Ramos (cell line): ENCODE measurements around the gene LCN12.

Source experiments
- in situ Hi-C: fragments of 300-500 bp; cut with MboI; formaldehyde crosslinking; loops from one replicate; pipeline ENCODE4 v1.14.3; 2022; ENCODE audit warnings: low sequenced_read_pairs; ENCODE audit not compliant: unreplicated experiment

LCN12 gene

GRCh38 chr9:136926154-136926704 lies 25.8 kb upstream of the LCN12 start:
- in situ Hi-C loops, result no loop called here

- in situ Hi-C loops, result no loop called here
Measured at GRCh38 chr9:136926749-136927148, 25.3 kb upstream of the LCN12 start.

- in situ Hi-C loops, result no loop called here
Measured at GRCh38 chr9:136927343-136928271, 24.5 kb upstream of the LCN12 start.

GRCh38 chr9:136928591-136928990 lies 23.5 kb upstream of the LCN12 start:
- in situ Hi-C loops, result no loop called here

- in situ Hi-C loops, result no loop called here
Measured at GRCh38 chr9:136930014-136930413, 22.1 kb upstream of the LCN12 start.

DNA sequence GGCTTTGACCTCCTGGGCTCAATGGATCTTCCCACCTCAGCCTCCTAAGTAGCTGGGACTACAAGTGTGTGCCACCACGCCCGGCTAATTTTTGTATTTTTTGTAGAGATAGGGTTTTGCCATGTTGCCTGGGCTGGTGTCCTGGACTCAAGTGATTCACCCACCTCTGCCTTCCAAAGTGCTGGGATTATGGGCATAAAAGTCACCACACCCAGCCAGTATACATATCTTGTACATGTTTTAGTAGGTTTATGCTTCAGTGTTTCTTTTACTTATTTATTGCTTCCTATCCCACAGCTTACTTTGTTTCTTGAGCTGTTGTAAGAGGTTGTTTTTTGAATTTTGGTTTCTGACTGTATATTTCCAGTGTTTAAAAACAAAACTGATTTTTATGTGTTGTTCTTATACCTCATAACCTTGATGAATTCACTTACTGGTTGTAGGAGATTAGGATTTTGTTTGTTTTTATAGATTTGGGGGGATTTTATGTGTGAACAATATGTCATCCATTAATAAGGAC lies 20.4 kb upstream of the LCN12 start:
- in situ Hi-C loops, result no loop called here

- in situ Hi-C loops, result no loop called here
Measured at GRCh38 chr9:136934277-136934676, 17.8 kb upstream of the LCN12 start.

- in situ Hi-C loops, result no loop called here
Measured at GRCh38 chr9:136935651-136936050, 16.4 kb upstream of the LCN12 start.

DNA sequence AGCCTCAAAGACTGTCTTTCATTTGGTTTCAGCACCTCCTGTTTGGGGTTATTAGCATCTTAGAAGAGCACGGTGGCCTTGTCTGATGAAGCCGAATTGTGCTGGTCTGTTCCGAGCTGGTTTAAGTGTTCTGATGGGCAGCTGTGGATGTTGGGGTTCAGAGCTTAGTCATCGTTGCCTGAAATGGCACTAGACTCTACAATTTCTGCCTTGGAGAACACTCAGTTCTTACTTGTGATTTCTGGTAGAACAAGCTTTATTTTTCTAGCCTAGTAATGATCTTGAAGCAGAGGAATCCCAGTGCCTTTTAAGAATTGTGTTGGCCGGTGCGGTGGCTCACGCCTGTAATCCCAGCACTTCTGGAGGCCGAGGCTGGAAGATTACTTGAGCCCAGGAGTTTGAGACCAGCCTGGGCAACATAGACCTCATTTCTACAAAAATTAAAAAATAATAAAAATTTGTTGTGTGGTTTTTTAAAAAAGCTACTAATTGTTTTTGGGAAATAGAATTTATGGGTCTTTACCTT lies 15.4 kb upstream of the LCN12 start:
- in situ Hi-C loops, result no loop called here

GRCh38 chr9:136937186-136938001 lies 14.7 kb upstream of the LCN12 start:
- in situ Hi-C loops, result no loop called here

DNA sequence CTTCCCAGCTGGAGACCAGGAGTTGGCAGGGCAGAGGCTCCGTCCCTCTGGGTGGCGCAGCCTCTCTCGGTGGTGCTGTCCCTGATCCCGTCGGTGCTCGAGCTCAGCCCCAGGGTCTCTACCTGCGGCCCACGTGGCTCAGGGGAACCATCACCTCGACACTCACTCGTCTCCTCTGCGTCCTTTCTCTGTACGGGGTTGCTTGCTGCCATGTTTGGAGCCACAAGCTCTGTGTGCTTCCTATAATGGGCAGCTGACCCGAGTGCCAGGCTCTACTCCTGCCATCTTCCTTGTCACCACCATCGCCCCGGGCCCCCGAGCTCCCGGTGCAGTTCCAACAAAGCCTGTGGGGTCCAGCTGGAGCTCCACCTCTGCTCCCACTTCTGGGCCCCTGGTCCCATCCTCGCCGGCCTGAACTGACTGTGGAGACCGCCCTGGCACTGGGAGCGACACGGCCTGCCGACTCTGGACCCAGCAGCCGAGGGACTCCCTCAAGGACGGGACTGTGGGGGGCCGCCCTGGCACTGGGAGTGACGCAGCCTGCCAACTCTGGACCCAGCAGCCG lies 12.6 kb upstream of the LCN12 start:
- in situ Hi-C loops, result no loop called here

- in situ Hi-C loops, result no loop called here
Measured at GRCh38 chr9:136939996-136940525, 12.0 kb upstream of the LCN12 start.

GRCh38 chr9:136940526-136941230 lies 11.4 kb upstream of the LCN12 start:
- in situ Hi-C loops, result no loop called here

DNA sequence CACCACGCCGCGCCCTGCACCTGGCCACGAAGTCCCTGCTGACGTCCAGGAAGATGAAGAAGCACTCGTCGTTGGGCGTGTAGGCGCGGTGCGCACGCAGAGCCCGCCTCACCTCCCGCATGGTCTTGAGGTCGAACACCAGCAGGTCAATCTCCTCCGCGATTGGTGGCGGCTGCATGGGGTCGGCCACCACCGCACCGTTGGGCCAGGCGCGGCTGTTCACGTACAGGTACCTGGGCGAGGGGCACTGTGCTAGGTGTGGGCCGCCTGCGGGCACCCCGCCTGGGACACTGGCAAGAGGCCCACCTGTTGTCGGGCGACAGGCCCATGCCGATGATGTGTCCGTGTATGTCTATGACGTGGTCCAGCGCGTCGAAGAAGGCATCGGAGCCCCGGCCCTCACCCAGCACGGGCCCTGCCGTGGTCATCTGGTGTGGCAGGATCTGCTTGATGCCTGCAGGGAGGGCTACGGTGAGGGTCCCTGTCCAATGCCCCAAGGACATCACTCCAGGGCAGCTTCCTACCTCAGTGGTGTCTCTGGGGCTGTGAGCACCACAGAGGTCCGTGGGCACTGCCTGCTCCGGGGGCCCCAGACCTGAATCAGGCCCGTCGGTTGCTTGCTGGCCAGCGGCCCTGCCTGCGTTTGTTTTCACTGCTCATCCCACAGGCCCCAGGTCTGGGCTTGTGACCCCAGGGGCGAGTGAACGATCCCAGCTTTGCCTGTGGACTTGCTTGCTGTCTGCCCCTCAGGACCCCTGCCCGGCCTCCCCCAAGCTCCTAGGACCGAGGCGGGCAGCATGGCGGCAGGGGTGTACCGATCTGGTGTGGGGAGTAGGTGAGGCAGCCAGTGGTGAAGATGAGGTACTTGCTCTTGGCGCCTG lies 10.6 kb upstream of the LCN12 start:
- in situ Hi-C loops, result no loop called here

- in situ Hi-C loops, result no loop called here
Measured at GRCh38 chr9:136942112-136942880, 9.8 kb upstream of the LCN12 start.

- in situ Hi-C loops, result no loop called here
Measured at GRCh38 chr9:136942881-136943230, 9.2 kb upstream of the LCN12 start.

GRCh38 chr9:136943291-136944211 lies 8.5 kb upstream of the LCN12 start:
- in situ Hi-C loops, result no loop called here
